Activated CD8-positive, alpha-beta memory T cell treated with anti-CD3 and anti-CD28 coated beads, Interleukin-2, amount 10 ng/mL, durations not matched to agents 7 days and 5 days (primary cell): ENCODE results near the gene GPR171. TPM values are rescaled to one million over a fixed set of nuclear protein-coding genes. Genes with fewer than 3 reads are reported as not detected.

Experiments
- ATAC-seq: fragments of 150-1000 bp; cut with Tn5 transposase; one replicate; pipeline ENCODE4 v1.10.0; 2021; ENCODE audit warnings: moderate library complexity
- CTCF ChIA-PET: fragments of 350-600 bp; sonication (Branson Sonifier 250); formaldehyde crosslinking; loops from one replicate; lab custom pipeline; 2021; ENCODE audit warnings: antibody characterized with exemption; lab: Charles Lee
- DNase-seq: peaks from one replicate; pipeline ENCODE4 v3.0.0-alpha.2; 2020
- H3K27ac Mint-ChIP-seq: one replicate; pipeline ENCODE4 v1.8.0; 2021; ENCODE audit warnings: mild to moderate bottlenecking, mixed read lengths
- H3K27me3 Mint-ChIP-seq: one replicate; pipeline ENCODE4 v1.8.0; 2021; ENCODE audit warnings: mixed read lengths
- H3K36me3 Mint-ChIP-seq: one replicate; pipeline ENCODE4 v1.8.0; 2021; ENCODE audit warnings: mild to moderate bottlenecking, mixed read lengths
- H3K4me1 Mint-ChIP-seq: one replicate; pipeline ENCODE4 v1.8.0; 2021; ENCODE audit warnings: mixed read lengths
- H3K4me3 Mint-ChIP-seq: one replicate; pipeline ENCODE4 v1.8.0; 2021; ENCODE audit warnings: mild to moderate bottlenecking, moderate library complexity, mixed read lengths
- H3K9me3 Mint-ChIP-seq: one replicate; pipeline ENCODE4 v1.8.0; 2022; ENCODE audit warnings: low read depth, mixed read lengths
- total RNA-seq, 2 experiments: library from RNA; stranded (reverse); gene quantifications; one replicate each; pipeline ENCODE4 v1.2.3, GENCODE V29; 2021

The GPR171 gene
- total RNA-seq, 2 experiments from 2014 or later, result 153 to 218 TPM

GRCh38 chr3:151209654-151210053, 6.6 kb upstream of the GPR171 start:
- Mint-ChIP-seq H3K4me3 (peak overlapping the region; percentile 51), H3K27me3 (no peaks in the 10 kb centered on the region), H3K9me3 (no peaks in the 10 kb centered on the region), H3K4me1 (peaks cover 71% of the 10 kb centered on the region), H3K36me3 (peaks cover 2% of the 10 kb centered on the region), H3K27ac (peak overlapping the region; percentile 90)
- DNase-seq, result no peak
- CTCF ChIA-PET, result interaction anchor here (1.5 to 5.7 kb wide), 6 partner anchors 9 to 70 kb away, joined by 6 to 63 read pairs (median 18); partner anchors contain the start of gene P2RY14
- ATAC-seq, result peak; percentile 58

GRCh38 chr3:151206201-151206600, 3.2 kb upstream of the GPR171 start:
- H3K36me3 Mint-ChIP-seq, result peaks cover 20% of the 10 kb centered on the region
- no peaks in the 10 kb centered on the region for H3K27me3 Mint-ChIP-seq
- peak overlapping the region; percentile 97 for H3K27ac Mint-ChIP-seq
- DNase-seq (no peak), ATAC-seq (no peak)
- peaks cover 75% of the 10 kb centered on the region for H3K4me1 Mint-ChIP-seq
- peak overlapping the region; percentile 69 for H3K4me3 Mint-ChIP-seq
- no peaks in the 10 kb centered on the region for H3K9me3 Mint-ChIP-seq
- CTCF ChIA-PET, result interaction anchor here (0.6 to 2.6 kb wide), 3 partner anchors 21 to 108 kb away, joined by 3 to 20 read pairs (median 6); no protein-coding TSS in a partner anchor

- ATAC-seq (no peak), DNase-seq (no peak)
- Mint-ChIP-seq H3K9me3 (no peaks in the 10 kb centered on the region), H3K27ac (peak overlapping the region; percentile 97), H3K36me3 (peaks cover 26% of the 10 kb centered on the region), H3K27me3 (no peaks in the 10 kb centered on the region), H3K4me1 (peaks cover 71% of the 10 kb centered on the region), H3K4me3 (peak overlapping the region; percentile 69)
- CTCF ChIA-PET, result interaction anchor here (1.3 kb wide), 1 partner anchor 21 kb away, joined by 6 read pairs; no protein-coding TSS in a partner anchor
Observed at GRCh38 chr3:151205482-151205881, 2.5 kb upstream of the GPR171 start.

GRCh38 chr3:151204530-151205402, 1.8 kb upstream of the GPR171 start:
- Mint-ChIP-seq H3K9me3 (no peaks in the 10 kb centered on the region), H3K36me3 (peaks cover 32% of the 10 kb centered on the region), H3K27me3 (no peaks in the 10 kb centered on the region), H3K27ac (peak overlapping the region; percentile 97), H3K4me1 (peaks cover 68% of the 10 kb centered on the region), H3K4me3 (peak overlapping the region; percentile 69)
- CTCF ChIA-PET, result interaction anchor here (1.3 kb wide), 1 partner anchor 22 kb away, joined by 6 read pairs; no protein-coding TSS in a partner anchor
- peak; percentile 27 for ATAC-seq
- DNase-seq, result no peak

GRCh38 chr3:151201051-151201730, 1.8 kb downstream of the GPR171 start:
- no peaks in the 10 kb centered on the region for H3K27me3 Mint-ChIP-seq
- H3K4me3 Mint-ChIP-seq, result peak overlapping the region; percentile 98
- CTCF ChIA-PET, result interaction anchor here (0.8 to 5.6 kb wide), 10 partner anchors 9 to 83 kb away, joined by 3 to 24 read pairs (median 7); no protein-coding TSS in a partner anchor
- H3K36me3 Mint-ChIP-seq, result peaks cover 62% of the 10 kb centered on the region
- peaks cover 57% of the 10 kb centered on the region for H3K4me1 Mint-ChIP-seq
- peaks cover 3% of the 10 kb centered on the region for H3K9me3 Mint-ChIP-seq
- H3K27ac Mint-ChIP-seq, result peak overlapping the region; percentile 96
- DNase-seq (no peak), ATAC-seq (peak; percentile 14)

- DNase-seq (no peak), ATAC-seq (peak; percentile 7)
- Mint-ChIP-seq H3K27me3 (no peaks in the 10 kb centered on the region), H3K36me3 (peaks cover 68% of the 10 kb centered on the region), H3K4me1 (peaks cover 55% of the 10 kb centered on the region), H3K4me3 (peak overlapping the region; percentile 98), H3K9me3 (peaks cover 3% of the 10 kb centered on the region), H3K27ac (peak overlapping the region; percentile 96)
- CTCF ChIA-PET, result interaction anchor here (1.3 to 5.6 kb wide), 10 partner anchors 8 to 84 kb away, joined by 3 to 24 read pairs (median 7); no protein-coding TSS in a partner anchor
Observed at GRCh38 chr3:151200586-151200985, 2.4 kb downstream of the GPR171 start.

- peak; percentile 21 for ATAC-seq
- CTCF ChIA-PET, result interaction anchor here (1.3 to 5.6 kb wide), 11 partner anchors 7 to 128 kb away, joined by 3 to 24 read pairs (median 7); no protein-coding TSS in a partner anchor
- Mint-ChIP-seq H3K27ac (peak overlapping the region; percentile 96), H3K9me3 (peaks cover 3% of the 10 kb centered on the region), H3K4me1 (peaks cover 49% of the 10 kb centered on the region), H3K36me3 (peaks cover 71% of the 10 kb centered on the region), H3K4me3 (peak overlapping the region; percentile 98), H3K27me3 (no peaks in the 10 kb centered on the region)
- DNase-seq, result no peak
Observed at GRCh38 chr3:151199554-151200438, 3.2 kb downstream of the GPR171 start.

- Mint-ChIP-seq H3K27ac (peak overlapping the region; percentile 96), H3K36me3 (peaks cover 78% of the 10 kb centered on the region), H3K4me1 (peaks cover 45% of the 10 kb centered on the region), H3K9me3 (peaks cover 6% of the 10 kb centered on the region), H3K27me3 (no peaks in the 10 kb centered on the region), H3K4me3 (peak overlapping the region; percentile 98)
- CTCF ChIA-PET, result interaction anchor here (1.4 to 5.6 kb wide), 4 partner anchors 10 to 129 kb away, joined by 3 to 24 read pairs (median 10); no protein-coding TSS in a partner anchor
- DNase-seq (no peak), ATAC-seq (no peak)
Observed at GRCh38 chr3:151198849-151199248, 4.2 kb downstream of the GPR171 start.

GRCh38 chr3:151197981-151198767, 4.8 kb downstream of the GPR171 start:
- H3K4me3 Mint-ChIP-seq, result peak overlapping the region; percentile 98
- CTCF ChIA-PET, result interaction anchor here (0.5 to 5.6 kb wide), 7 partner anchors 9 to 80 kb away, joined by 3 to 24 read pairs (median 3); partner anchors contain the start of gene P2RY14
- ATAC-seq, result no peak
- DNase-seq, result no peak
- H3K9me3 Mint-ChIP-seq, result peaks cover 7% of the 10 kb centered on the region
- H3K27me3 Mint-ChIP-seq, result no peaks in the 10 kb centered on the region
- peaks cover 83% of the 10 kb centered on the region for H3K36me3 Mint-ChIP-seq
- peaks cover 48% of the 10 kb centered on the region for H3K4me1 Mint-ChIP-seq
- peak overlapping the region; percentile 96 for H3K27ac Mint-ChIP-seq

- H3K27ac Mint-ChIP-seq, result no peak overlapping the region
- H3K36me3 Mint-ChIP-seq, result peaks cover 82% of the 10 kb centered on the region
- peaks cover 53% of the 10 kb centered on the region for H3K4me1 Mint-ChIP-seq
- H3K9me3 Mint-ChIP-seq, result peaks cover 9% of the 10 kb centered on the region
- no peak for ATAC-seq
- H3K4me3 Mint-ChIP-seq, result no peak overlapping the region
- CTCF ChIA-PET, result interaction anchor here (0.5 to 5.6 kb wide), 6 partner anchors 10 to 29 kb away, joined by 3 to 24 read pairs (median 6); no protein-coding TSS in a partner anchor
- no peak for DNase-seq
- H3K27me3 Mint-ChIP-seq, result no peaks in the 10 kb centered on the region
Observed at GRCh38 chr3:151197228-151197627, 5.8 kb downstream of the GPR171 start.

- DNase-seq, result no peak
- Mint-ChIP-seq H3K27me3 (no peaks in the 10 kb centered on the region), H3K4me1 (peaks cover 56% of the 10 kb centered on the region), H3K9me3 (peaks cover 9% of the 10 kb centered on the region), H3K27ac (peak overlapping the region; percentile 57), H3K4me3 (no peak overlapping the region), H3K36me3 (peaks cover 75% of the 10 kb centered on the region)
- CTCF ChIA-PET, result interaction anchor here (1.5 to 5.6 kb wide), 4 partner anchors 10 to 28 kb away, joined by 6 to 24 read pairs (median 9); no protein-coding TSS in a partner anchor
- ATAC-seq, result no peak
Observed at GRCh38 chr3:151196434-151196833, 6.6 kb downstream of the GPR171 start.
